HK-2 (cell line): ENCODE data around the gene GREM2.

Experiments used
- DNase-seq: peaks from one replicate; pipeline ENCODE4 v3.0.0-alpha.2; 2018; ENCODE audit not compliant: unreplicated experiment

The GREM2 gene

GRCh38 chr1:240500647-240501046 lies 111.3 kb downstream of the GREM2 start:
- DNase-seq = no peak

GRCh38 chr1:240499012-240499411 lies 112.9 kb downstream of the GREM2 start:
- no peak for DNase-seq

GRCh38 chr1:240498335-240498734 lies 113.6 kb downstream of the GREM2 start:
- DNase-seq = no peak

GRCh38 chr1:240497908-240498307 lies 114.0 kb downstream of the GREM2 start:
- no peak for DNase-seq

- peak; percentile 25 for DNase-seq
Observed at GRCh38 chr1:240496941-240497340, 115.0 kb downstream of the GREM2 start.

GRCh38 chr1:240496356-240496755 lies 115.6 kb downstream of the GREM2 start:
- no peak for DNase-seq

GRCh38 chr1:240495601-240496000 lies 116.4 kb downstream of the GREM2 start:
- no peak for DNase-seq

- DNase-seq = no peak
Observed at GRCh38 chr1:240492832-240493440, 119.0 kb downstream of the GREM2 start.

GRCh38 chr1:240491796-240492195 lies 120.2 kb downstream of the GREM2 start:
- no peak for DNase-seq

- peak; percentile 38 for DNase-seq
Observed at GRCh38 chr1:240491156-240491555, 120.8 kb downstream of the GREM2 start.

GRCh38 chr1:240487493-240487892 lies 124.5 kb downstream of the GREM2 start:
- DNase-seq = no peak

GRCh38 chr1:240486611-240487010 lies 125.3 kb downstream of the GREM2 start:
- no peak for DNase-seq

- DNase-seq = no peak
Observed at GRCh38 chr1:240484804-240485443, 127.0 kb downstream of the GREM2 start.

GRCh38 chr1:240478536-240478935 lies 133.4 kb downstream of the GREM2 start:
- DNase-seq = no peak

- no peak for DNase-seq
Observed at GRCh38 chr1:240475832-240476231, 136.1 kb downstream of the GREM2 start.

GRCh38 chr1:240474133-240474614 lies 137.8 kb downstream of the GREM2 start:
- DNase-seq = no peak

- no peak for DNase-seq
Observed at GRCh38 chr1:240468656-240469055, 143.3 kb downstream of the GREM2 start.

GRCh38 chr1:240467895-240468294 lies 144.1 kb downstream of the GREM2 start:
- DNase-seq = no peak

- no peak for DNase-seq
Observed at GRCh38 chr1:240466509-240466908, 145.4 kb downstream of the GREM2 start.

- DNase-seq = peak; percentile 32
Observed at GRCh38 chr1:240465531-240465940, 146.4 kb downstream of the GREM2 start.

- DNase-seq = no peak
Observed at GRCh38 chr1:240464099-240464498, 147.9 kb downstream of the GREM2 start.

GRCh38 chr1:240462766-240463395 lies 149.1 kb downstream of the GREM2 start:
- DNase-seq = no peak

- DNase-seq = no peak
Observed at GRCh38 chr1:240462277-240462676, 149.7 kb downstream of the GREM2 start.
